ENCODE data around the gene PHF21A. TPM values are rescaled to one million over a fixed set of nuclear protein-coding genes. Genes with fewer than 3 reads are reported as not detected.
A peak's percentile ranks its signal among the peaks of the same experiment; 100 is the strongest.

Gene PHF21A
- total RNA-seq, 1 donor from 2014 or later = 45.4 TPM

DNA sequence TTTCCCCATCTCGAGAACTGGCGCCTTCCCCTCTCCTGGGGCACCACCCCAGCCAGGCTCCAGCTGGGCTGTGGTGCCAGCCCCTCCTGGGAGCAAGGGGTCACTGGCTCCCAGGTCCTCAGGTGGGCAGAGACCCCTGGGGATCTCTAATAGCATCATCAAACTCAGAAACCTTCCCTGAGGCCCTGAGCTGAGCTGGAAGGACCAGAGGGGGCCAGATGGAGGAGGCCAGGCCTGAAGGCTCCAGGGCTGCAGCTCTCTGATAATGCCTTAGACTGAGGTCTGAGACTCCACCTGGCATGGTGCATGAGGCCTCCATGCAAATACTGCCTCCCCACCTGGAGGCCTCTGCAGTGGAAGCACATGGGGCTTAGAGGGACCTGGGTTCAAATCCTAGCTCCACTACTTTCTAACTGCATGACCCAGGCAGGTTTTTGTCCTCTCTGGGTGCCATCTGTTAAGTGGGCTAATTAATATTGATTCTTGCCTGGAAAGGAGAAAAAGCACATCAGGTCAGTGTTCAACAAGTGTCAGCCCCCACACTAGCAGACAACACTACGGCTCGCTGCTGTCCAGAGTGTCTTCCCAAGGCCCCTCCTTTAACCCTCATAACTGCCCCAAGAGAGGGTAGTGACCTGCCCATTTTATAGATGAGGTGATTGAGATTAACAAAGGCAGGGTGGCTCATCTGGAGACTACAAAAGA is 234.3 kb downstream of the PHF21A start:
- Histone ChIP-seq H3K27me3 (no peaks in the 10 kb centered on the region), H3K4me3 (no peak overlapping the region), H3K9me3 (no peaks in the 10 kb centered on the region), H3K36me3 (no peaks in the 10 kb centered on the region), H3K27ac (no peak overlapping the region), H3K4me1 (peaks cover 4% of the 10 kb centered on the region)
- ATAC-seq (no peak), DNase-seq (no peak)
- TF ChIP-seq, protein P1, sequence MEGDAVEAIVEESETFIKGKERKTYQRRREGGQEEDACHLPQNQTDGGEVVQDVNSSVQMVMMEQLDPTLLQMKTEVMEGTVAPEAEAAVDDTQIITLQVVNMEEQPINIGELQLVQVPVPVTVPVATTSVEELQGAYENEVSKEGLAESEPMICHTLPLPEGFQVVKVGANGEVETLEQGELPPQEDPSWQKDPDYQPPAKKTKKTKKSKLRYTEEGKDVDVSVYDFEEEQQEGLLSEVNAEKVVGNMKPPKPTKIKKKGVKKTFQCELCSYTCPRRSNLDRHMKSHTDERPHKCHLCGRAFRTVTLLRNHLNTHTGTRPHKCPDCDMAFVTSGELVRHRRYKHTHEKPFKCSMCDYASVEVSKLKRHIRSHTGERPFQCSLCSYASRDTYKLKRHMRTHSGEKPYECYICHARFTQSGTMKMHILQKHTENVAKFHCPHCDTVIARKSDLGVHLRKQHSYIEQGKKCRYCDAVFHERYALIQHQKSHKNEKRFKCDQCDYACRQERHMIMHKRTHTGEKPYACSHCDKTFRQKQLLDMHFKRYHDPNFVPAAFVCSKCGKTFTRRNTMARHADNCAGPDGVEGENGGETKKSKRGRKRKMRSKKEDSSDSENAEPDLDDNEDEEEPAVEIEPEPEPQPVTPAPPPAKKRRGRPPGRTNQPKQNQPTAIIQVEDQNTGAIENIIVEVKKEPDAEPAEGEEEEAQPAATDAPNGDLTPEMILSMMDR (IDR thresholded peaks at IDR 0.05) = no peak
- intact Hi-C loops (cut with DNase I) = no loop called here

DNA sequence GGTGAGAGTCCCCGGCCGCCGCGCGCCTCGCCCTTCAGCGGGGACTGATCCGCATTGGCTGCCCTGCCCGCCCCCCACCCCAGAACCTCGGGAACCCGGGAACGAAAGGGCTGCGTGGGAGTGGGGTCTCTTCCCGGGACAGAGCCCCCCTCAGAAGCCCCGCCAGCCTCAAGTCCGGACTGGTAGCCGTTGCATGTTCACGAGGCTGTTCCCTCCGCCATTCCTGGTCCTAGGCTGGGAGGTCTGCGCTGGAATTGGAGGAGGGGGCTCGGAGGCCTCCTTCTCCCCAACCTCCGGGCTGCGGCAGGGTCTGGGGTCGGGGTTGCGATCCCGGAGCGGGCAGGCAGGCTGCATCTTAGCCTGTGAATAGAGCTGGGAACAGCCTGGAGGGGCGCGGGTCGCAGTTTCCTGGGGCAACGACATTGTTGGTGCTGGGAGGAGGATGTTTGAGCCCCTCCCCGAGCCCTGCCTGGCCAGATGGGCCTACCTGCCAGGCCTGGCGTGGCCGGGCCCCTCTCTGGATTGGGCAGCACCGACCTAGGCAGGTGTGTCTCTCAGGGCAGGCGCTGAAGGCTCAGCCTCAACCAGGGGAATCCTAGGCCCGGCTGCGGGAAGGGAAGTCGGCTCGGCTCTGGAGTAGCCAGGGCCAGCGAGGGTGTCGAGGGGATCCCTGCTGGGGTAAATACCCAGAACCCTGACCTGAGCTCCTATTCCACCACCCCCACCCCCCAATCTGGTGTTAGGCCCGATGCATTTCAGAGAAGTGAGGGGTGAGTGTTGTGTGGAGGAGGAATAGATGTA is 235.1 kb downstream of the PHF21A start:
- peaks cover 3% of the 10 kb centered on the region for H3K36me3 ChIP-seq
- ATAC-seq = no peak
- H3K9me3 ChIP-seq = no peaks in the 10 kb centered on the region
- no peaks in the 10 kb centered on the region for H3K27me3 ChIP-seq
- intact Hi-C loops (cut with DNase I) = no loop called here
- peak overlapping the region; percentile 45 for H3K4me3 ChIP-seq
- no peak for DNase-seq
- TF ChIP-seq, protein P1 (IDR thresholded peaks at IDR 0.05) = no peak
- H3K27ac ChIP-seq = no peak overlapping the region
- peaks cover 4% of the 10 kb centered on the region for H3K4me1 ChIP-seq

DNA sequence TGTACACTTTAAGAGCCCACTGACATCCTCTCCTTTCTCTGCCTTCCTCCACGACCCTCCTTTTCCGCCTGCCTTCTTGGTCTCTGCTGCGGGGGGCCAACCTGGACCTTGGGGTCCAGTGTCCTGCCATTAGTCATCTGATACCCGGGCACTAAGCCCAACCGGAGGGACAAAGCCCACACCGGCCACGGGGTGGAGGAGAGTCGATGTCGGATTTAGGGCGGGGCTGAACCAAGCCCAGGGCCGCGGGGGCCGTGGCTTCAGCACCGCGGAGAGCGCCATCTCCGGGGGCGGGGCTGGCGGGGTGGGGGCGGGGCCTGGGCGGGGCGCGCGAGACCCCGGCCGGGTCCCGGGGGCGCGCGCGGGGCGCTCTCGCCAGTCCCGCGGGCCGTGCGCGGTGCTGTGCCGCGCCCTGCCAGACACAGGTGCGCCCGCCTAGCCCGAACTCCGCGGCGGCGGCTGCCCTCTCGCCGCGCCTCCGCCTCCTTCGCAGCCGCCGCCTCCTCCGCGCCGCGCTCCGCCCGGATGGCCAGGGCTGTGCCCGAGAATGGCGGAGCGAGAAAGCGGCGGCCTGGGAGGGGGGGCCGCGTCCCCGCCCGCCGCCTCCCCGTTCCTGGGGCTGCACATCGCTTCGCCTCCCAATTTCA is 235.9 kb downstream of the PHF21A start, which contains the start of gene MAPK8IP1:
Gene MAPK8IP1 (plus strand): TSS at position 378 of the 647 bp plus-strand sequence. CDS start 170 bp downstream, at position 548.
- intact Hi-C loops (cut with DNase I) = no loop called here
- H3K36me3 ChIP-seq = peaks cover 10% of the 10 kb centered on the region
- ATAC-seq (peak; percentile 83), DNase-seq (no peak)
- TF ChIP-seq, protein P1 (IDR thresholded peaks at IDR 0.05) = no peak
- peak within 1 kb of the TSS; percentile 45 for H3K4me3 ChIP-seq
- H3K9me3 ChIP-seq = no peaks in the 10 kb centered on the region
- H3K27me3 ChIP-seq = no peaks in the 10 kb centered on the region
- H3K4me1 ChIP-seq = peaks cover 4% of the 10 kb centered on the region
- no peak within 1 kb of the TSS for H3K27ac ChIP-seq

DNA sequence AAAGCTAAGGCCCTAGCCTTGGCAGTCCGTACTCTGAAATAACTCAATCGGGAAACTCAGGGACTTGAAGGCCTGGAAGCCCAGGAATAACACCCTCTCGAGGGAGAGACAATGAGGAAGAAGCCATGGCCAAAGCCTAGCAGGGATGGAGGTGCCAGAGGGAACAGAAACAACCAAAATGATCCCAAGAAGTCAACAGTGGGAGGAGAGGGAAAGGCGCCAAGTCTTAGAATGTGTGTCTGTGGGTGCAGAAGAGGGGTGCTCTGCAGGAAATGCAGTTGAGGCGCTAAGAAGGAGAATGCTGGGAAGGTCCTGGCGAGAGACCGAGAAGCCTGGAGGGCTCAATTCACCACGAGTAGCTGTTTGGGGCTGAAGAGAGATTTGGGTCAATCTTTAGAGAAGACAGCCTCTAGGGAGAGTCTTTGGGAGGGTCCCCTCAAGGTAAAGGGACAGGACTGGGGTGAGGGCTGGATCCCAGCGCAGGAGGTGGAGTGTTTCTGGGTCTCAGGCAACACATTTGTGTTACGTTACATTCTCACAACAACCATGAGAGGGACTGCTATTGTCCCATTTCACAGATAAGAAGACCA is 236.6 kb downstream of the PHF21A start:
- ATAC-seq = no peak
- Histone ChIP-seq H3K4me3 (peak overlapping the region; percentile 30), H3K27me3 (no peaks in the 10 kb centered on the region), H3K36me3 (peaks cover 16% of the 10 kb centered on the region), H3K27ac (no peak overlapping the region), H3K9me3 (no peaks in the 10 kb centered on the region), H3K4me1 (peaks cover 4% of the 10 kb centered on the region)
- TF ChIP-seq, protein P1 (IDR thresholded peaks at IDR 0.05) = no peak
- no peak for DNase-seq
- intact Hi-C loops (cut with DNase I) = no loop called here

Other genes with a start within 250 kb of the PHF21A start
- 6.4 TPM for gene MAPK8IP1, start 235.8 kb downstream of the PHF21A start, total RNA-seq
- gene FREY1, start 214.2 kb downstream of the PHF21A start, total RNA-seq = 0.75 TPM
- 27.6 TPM for gene PEX16, start 203.6 kb downstream of the PHF21A start, total RNA-seq
- 6.0 TPM for gene LARGE2, start 198.8 kb downstream of the PHF21A start, total RNA-seq
- gene CREB3L1, start 156.2 kb upstream of the PHF21A start, total RNA-seq = 47.4 TPM
- gene DGKZ, start 226.0 kb upstream of the PHF21A start, total RNA-seq = 50.4 TPM